ENCODE data around the gene TCF7L1.
"Not testable (repeated sequence)": the region's sequence is repeated elsewhere in the genome, so short reads cannot be mapped to it uniquely, and the experiment has no call there.

TCF7L1 gene

GRCh38 chr2:85342156-85342555 is 209.0 kb downstream of the TCF7L1 start:
- no peak overlapping the region for H3K4me3 ChIP-seq (ENCODE audit: low read depth, low read length)
- in situ Hi-C loops (cut with HindIII; ENCODE audit: low sequenced_read_pairs), result no loop called here
- DNase-seq (ENCODE audit: low read depth), result no peak
- TF ChIP-seq CTCF (IDR thresholded peaks at IDR 0.05; ENCODE audit: low read depth, low read length, missing control alignments), result no peak

GRCh38 chr2:85343207-85343895 is 210.2 kb downstream of the TCF7L1 start:
- DNase-seq (ENCODE audit: low read depth); H3K4me3 ChIP-seq (ENCODE audit: low read depth, low read length); in situ Hi-C loops (cut with HindIII; ENCODE audit: low sequenced_read_pairs): not testable (repeated sequence)

GRCh38 chr2:85344356-85344954 is 211.3 kb downstream of the TCF7L1 start:
- no peak for TF ChIP-seq CTCF (IDR thresholded peaks at IDR 0.05; ENCODE audit: low read depth, low read length, missing control alignments)
- no peak overlapping the region for H3K4me3 ChIP-seq (ENCODE audit: low read depth, low read length)
- in situ Hi-C loops (cut with HindIII; ENCODE audit: low sequenced_read_pairs), result no loop called here
- no peak for DNase-seq (ENCODE audit: low read depth)

DNA sequence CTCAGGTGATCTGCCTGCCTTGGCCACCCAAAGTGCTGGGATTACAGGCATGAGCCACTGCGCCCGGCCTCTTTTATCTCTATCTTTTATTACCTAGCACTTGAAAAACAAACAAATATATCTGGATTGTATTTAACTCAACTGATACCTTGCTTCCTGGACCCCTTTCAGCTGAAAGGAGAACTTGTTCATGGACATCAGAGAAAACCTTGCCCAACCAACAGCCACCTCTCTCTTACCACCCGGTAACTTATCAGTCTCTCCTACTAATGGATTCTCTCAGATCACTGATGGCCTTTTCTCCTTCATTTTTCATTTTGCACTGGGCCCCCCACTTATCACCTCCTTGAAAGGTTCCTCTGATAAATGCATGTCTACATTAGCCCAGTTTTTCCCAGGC is 214.4 kb downstream of the TCF7L1 start:
- in situ Hi-C loops (cut with HindIII; ENCODE audit: low sequenced_read_pairs), result no loop called here
- no peak overlapping the region for H3K4me3 ChIP-seq (ENCODE audit: low read depth, low read length)
- no peak for DNase-seq (ENCODE audit: low read depth)

DNA sequence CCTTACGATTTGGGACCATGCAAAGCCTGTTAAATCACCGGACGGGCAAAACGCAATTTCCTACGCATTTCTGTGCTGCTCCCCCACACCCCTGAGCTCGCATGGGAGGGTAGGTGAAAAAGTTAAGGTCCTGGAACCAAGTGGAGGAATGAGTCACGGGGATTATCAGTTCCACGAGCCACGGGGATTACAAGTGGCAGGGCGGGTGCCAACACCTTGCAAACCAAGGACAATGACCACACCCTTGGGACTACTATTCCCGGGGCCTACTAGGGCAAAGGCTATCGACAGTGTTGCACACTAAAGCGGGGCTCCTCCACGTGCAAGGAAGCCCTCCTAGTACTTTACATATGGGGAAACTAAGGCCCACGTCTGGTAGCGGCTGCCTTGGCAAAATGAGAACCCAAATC is 220.7 kb downstream of the TCF7L1 start:
- in situ Hi-C loops (cut with HindIII; ENCODE audit: low sequenced_read_pairs), result no loop called here
- peak overlapping the region; percentile 76 for H3K4me3 ChIP-seq (ENCODE audit: low read depth, low read length)
- DNase-seq (ENCODE audit: low read depth), result no peak
- TF ChIP-seq CTCF (IDR thresholded peaks at IDR 0.05; ENCODE audit: low read depth, low read length, missing control alignments), result no peak

More for the DNA sequence above, 214.4 kb downstream of the TCF7L1 start:
- no peak for TF ChIP-seq CTCF (IDR thresholded peaks at IDR 0.05; ENCODE audit: low read depth, low read length, missing control alignments)

- DNase-seq (ENCODE audit: low read depth), result peak; percentile 99
- no peak for TF ChIP-seq CTCF (IDR thresholded peaks at IDR 0.05; ENCODE audit: low read depth, low read length, missing control alignments)
- in situ Hi-C loops (cut with HindIII; ENCODE audit: low sequenced_read_pairs), result no loop called here
- H3K4me3 ChIP-seq (ENCODE audit: low read depth, low read length), result peak within 1 kb of the TSS; percentile 76
These were observed 221.3 kb downstream of the TCF7L1 start, which contains the start of the genes ELMOD3 and RETSAT for GRCh38 chr2:85354286-85355072. Gene ELMOD3 (plus strand): TSS chr2:85354769. CDS start chr2:85357199, 2,430 bp downstream. Gene RETSAT (minus strand): TSS chr2:85354528. CDS start chr2:85354507, 21 bp downstream.

Measured in astrocyte of the cerebellum (primary cell).